ENCODE data around the gene PRKCE.

DNA sequence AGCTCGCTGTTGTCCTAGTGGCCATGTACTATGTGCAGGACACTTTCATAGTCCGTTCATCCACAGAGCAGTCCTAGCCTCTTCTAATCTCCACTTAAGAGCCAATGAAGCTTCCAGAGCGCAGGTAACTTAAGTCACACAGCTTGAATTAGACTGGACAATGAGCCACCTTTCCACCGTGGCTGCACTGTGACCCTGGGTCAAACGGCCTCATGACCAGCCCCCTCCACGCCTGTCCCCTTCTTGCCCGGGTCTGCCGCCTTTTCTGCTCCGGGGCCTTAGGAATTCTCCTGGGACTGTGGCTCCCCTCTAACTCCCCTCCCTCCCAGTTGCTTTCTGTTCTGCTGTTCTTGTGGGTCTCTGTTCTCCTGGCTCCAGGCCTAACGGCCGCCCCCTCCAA is 8.4 kb upstream of the PRKCE start:
- TF ChIP-seq POLR2A (IDR thresholded peaks at IDR 0.05; ENCODE audit: low read depth, low read length) (no peak), POLR2AphosphoS5 (IDR thresholded peaks at IDR 0.05; ENCODE audit: insufficient read depth, low read depth, low read length) (no peak)
- TF ChIP-seq, protein P1, sequence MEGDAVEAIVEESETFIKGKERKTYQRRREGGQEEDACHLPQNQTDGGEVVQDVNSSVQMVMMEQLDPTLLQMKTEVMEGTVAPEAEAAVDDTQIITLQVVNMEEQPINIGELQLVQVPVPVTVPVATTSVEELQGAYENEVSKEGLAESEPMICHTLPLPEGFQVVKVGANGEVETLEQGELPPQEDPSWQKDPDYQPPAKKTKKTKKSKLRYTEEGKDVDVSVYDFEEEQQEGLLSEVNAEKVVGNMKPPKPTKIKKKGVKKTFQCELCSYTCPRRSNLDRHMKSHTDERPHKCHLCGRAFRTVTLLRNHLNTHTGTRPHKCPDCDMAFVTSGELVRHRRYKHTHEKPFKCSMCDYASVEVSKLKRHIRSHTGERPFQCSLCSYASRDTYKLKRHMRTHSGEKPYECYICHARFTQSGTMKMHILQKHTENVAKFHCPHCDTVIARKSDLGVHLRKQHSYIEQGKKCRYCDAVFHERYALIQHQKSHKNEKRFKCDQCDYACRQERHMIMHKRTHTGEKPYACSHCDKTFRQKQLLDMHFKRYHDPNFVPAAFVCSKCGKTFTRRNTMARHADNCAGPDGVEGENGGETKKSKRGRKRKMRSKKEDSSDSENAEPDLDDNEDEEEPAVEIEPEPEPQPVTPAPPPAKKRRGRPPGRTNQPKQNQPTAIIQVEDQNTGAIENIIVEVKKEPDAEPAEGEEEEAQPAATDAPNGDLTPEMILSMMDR (IDR thresholded peaks at IDR 0.05; ENCODE audit: extremely low read depth in 1 of 2, insufficient read depth in 1 of 2, low read depth in 1 of 2, low read length in 2 of 2): no peak
